H1 (cell line): ENCODE results near the gene TOR1AIP1. TPM values are rescaled to one million over a fixed set of nuclear protein-coding genes. Genes with fewer than 3 reads are reported as not detected.

Experiments used
- CTCF ChIA-PET: fragments of 300-600 bp; sonication (Branson Sonifier 250); formaldehyde crosslinking; loops from one replicate; lab custom pipeline; 2021; ENCODE audit not compliant: partially characterized antibody; lab: Charles Lee
- POLR2A ChIA-PET: fragments of 300-600 bp; sonication (Branson Sonifier 250); formaldehyde crosslinking; loops from one replicate; lab custom pipeline; 2021; ENCODE audit warnings: inconsistent platforms; ENCODE audit not compliant: partially characterized antibody; lab: Charles Lee
- DNase-seq, 2 experiments: peaks; one replicate each; pipeline versions ENCODE4 v3.0.0 to v3.0.0-alpha.2; 2010 to 2022; ENCODE audit warnings: low spot score in 2 of 2, low read depth in 1 of 2, mixed read lengths in 1 of 2
- FAIRE-seq: peaks from 2 replicates; lab custom pipeline; 2011; peaks lifted over from hg19 to GRCh38; lab: Jason Lieb, UNC
- H2AFZ ChIP-seq: 2 replicates; pipeline ENCODE4 v1.8.1; 2012; ENCODE audit warnings: low read length, inconsistent platforms
- H2AK5ac ChIP-seq: 2 replicates; pipeline ENCODE4 v1.6.1; 2013; ENCODE audit warnings: low read depth, low read length
- H2BK120ac ChIP-seq: replicated peaks from 2 replicates; pipeline ENCODE3; 2013; ENCODE audit warnings: low read depth, low read length, inconsistent platforms
- H2BK12ac ChIP-seq: 2 replicates; pipeline ENCODE4 v1.6.1; 2013; ENCODE audit warnings: low read depth, low read length
- H2BK15ac ChIP-seq: 2 replicates; pipeline ENCODE4 v1.6.1; 2013; ENCODE audit warnings: low read length
- H2BK20ac ChIP-seq: 2 replicates; pipeline ENCODE4 v1.6.1; 2013; ENCODE audit warnings: low read length
- H2BK5ac ChIP-seq: 2 replicates; pipeline ENCODE4 v1.6.1; 2013; ENCODE audit warnings: low read depth, low read length
- H3K14ac ChIP-seq: 2 replicates; pipeline ENCODE4 v1.6.1; 2013; ENCODE audit warnings: inconsistent platforms; ENCODE audit not compliant: insufficient read length
- H3K18ac ChIP-seq: 2 replicates; pipeline ENCODE4 v1.6.1; 2013; ENCODE audit warnings: low read length; ENCODE audit errors: extremely low read depth
- H3K23ac ChIP-seq: 2 replicates; pipeline ENCODE4 v1.6.1; 2013; ENCODE audit warnings: inconsistent platforms; ENCODE audit not compliant: insufficient read length
- H3K23me2 ChIP-seq: 2 replicates; pipeline ENCODE4 v1.6.1; 2013; ENCODE audit warnings: low read depth, low read length
- H3K27ac ChIP-seq: 2 replicates; pipeline ENCODE4 v1.6.1; 2011; ENCODE audit warnings: low read depth, low read length, inconsistent platforms
- H3K27me3 ChIP-seq, 4 experiments: replicated peaks in 1 of 4; 1 replicate in 1 of 4; 2 replicates in 3 of 4; pipeline versions ENCODE4 v1.6.1 to v1.8.1; 2011 to 2013; ENCODE audit warnings: low read length in 3 of 4, mild to moderate bottlenecking in 3 of 4, inconsistent platforms in 2 of 4, mixed read lengths in 2 of 4, moderate library complexity in 1 of 4; ENCODE audit not compliant: control insufficient read depth in 3 of 4, insufficient read depth in 3 of 4; ENCODE audit errors: extremely low read depth in 1 of 4
- H3K36me3 ChIP-seq, 4 experiments: 2 replicates each; pipeline versions ENCODE4 v1.6.1 to v1.8.1; 2011 to 2013; ENCODE audit warnings: mild to moderate bottlenecking in 4 of 4, low read length in 3 of 4, moderate library complexity in 2 of 4, control low read depth in 1 of 4, inconsistent platforms in 1 of 4; ENCODE audit not compliant: insufficient read depth in 4 of 4, control insufficient read depth in 2 of 4
- H3K4ac ChIP-seq: replicated peaks from 2 replicates; pipeline ENCODE3; 2013; ENCODE audit warnings: low read length, low read depth, mixed read lengths, inconsistent platforms; ENCODE audit not compliant: insufficient read length
- H3K4me1 ChIP-seq, 4 experiments: replicated peaks in 1 of 4; 1 replicate in 1 of 4; 2 replicates in 3 of 4; pipeline versions ENCODE4 v1.6.1 to v1.8.1; 2011 to 2013; ENCODE audit warnings: low read length in 3 of 4, inconsistent platforms in 2 of 4, mixed read lengths in 1 of 4; ENCODE audit not compliant: insufficient read depth in 4 of 4, control insufficient read depth in 3 of 4
- H3K4me2 ChIP-seq, 2 experiments: 2 replicates each; pipeline versions ENCODE4 v1.6.1 to v1.8.1; 2011 to 2013; ENCODE audit warnings: low read depth in 2 of 2, low read length in 2 of 2, control low read depth in 1 of 2, inconsistent platforms in 1 of 2, mild to moderate bottlenecking in 1 of 2; ENCODE audit not compliant: insufficient read depth in 1 of 2
- H3K4me3 ChIP-seq, 4 experiments: fragments of 200-600, 300-600 bp in 1 of 4; sonication (generic), shearing (Covaris generic), sonication (Bioruptor Twin) in 1 of 4; 2 replicates each; pipeline versions ENCODE4 v1.5.1 to v1.8.1; 2011 to 2016; ENCODE audit warnings: low read length in 4 of 4, low read depth in 3 of 4, control low read depth in 2 of 4, inconsistent platforms in 2 of 4, mild to moderate bottlenecking in 2 of 4, mixed read lengths in 1 of 4, moderate library complexity in 1 of 4; ENCODE audit not compliant: insufficient read depth in 2 of 4; ENCODE audit errors: extremely low read depth in 1 of 4
- H3K56ac ChIP-seq: replicated peaks from 2 replicates; pipeline ENCODE3; 2013; ENCODE audit warnings: low read depth, mild to moderate bottlenecking, mixed read lengths, low read length, inconsistent platforms; ENCODE audit not compliant: insufficient read length
- H3K79me1 ChIP-seq: 2 replicates; pipeline ENCODE4 v1.6.1; 2013; ENCODE audit warnings: low read depth, low read length, control low read depth
- H3K79me2 ChIP-seq, 2 experiments: 2 replicates each; pipeline versions ENCODE4 v1.6.1 to v1.8.1; 2012 to 2013; ENCODE audit warnings: low read length in 2 of 2, mild to moderate bottlenecking in 2 of 2, inconsistent platforms in 1 of 2; ENCODE audit not compliant: insufficient read depth in 2 of 2, control insufficient read depth in 1 of 2
- H3K9ac ChIP-seq, 4 experiments: replicated peaks in 1 of 4; 1 replicate in 1 of 4; 2 replicates in 3 of 4; pipeline versions ENCODE4 v1.6.1 to v1.8.1; 2011 to 2013; ENCODE audit warnings: low read depth in 3 of 4, low read length in 3 of 4, control low read depth in 2 of 4, mild to moderate bottlenecking in 2 of 4, moderate library complexity in 2 of 4, inconsistent platforms in 1 of 4; ENCODE audit errors: extremely low read depth in 1 of 4
- H3K9me3 ChIP-seq, 2 experiments: 2 replicates each; pipeline versions ENCODE4 v1.6.1 to v1.8.1; 2012 to 2013; ENCODE audit warnings: mild to moderate bottlenecking in 2 of 2, moderate library complexity in 2 of 2, control low read depth in 1 of 2, inconsistent platforms in 1 of 2, low read depth in 1 of 2, low read length in 1 of 2, mixed read lengths in 1 of 2; ENCODE audit not compliant: insufficient read depth in 2 of 2
- H4K20me1 ChIP-seq, 2 experiments: replicated peaks in 1 of 2; 2 replicates each; pipeline versions ENCODE3 to v1.8.1; 2011 to 2013; ENCODE audit warnings: inconsistent platforms in 2 of 2, low read length in 2 of 2, mild to moderate bottlenecking in 1 of 2; ENCODE audit not compliant: insufficient read depth in 2 of 2, control insufficient read depth in 1 of 2
- H4K5ac ChIP-seq: 2 replicates; pipeline ENCODE4 v1.6.1; 2013; ENCODE audit warnings: low read length, low read depth, mixed read lengths, inconsistent platforms; ENCODE audit not compliant: insufficient read length
- H4K8ac ChIP-seq: 2 replicates; pipeline ENCODE4 v1.8.0; 2013; ENCODE audit warnings: mild to moderate bottlenecking, moderate library complexity, low read length, inconsistent platforms; ENCODE audit not compliant: insufficient read depth; ENCODE audit errors: extremely low read depth
- H4K91ac ChIP-seq: replicated peaks from 2 replicates; pipeline ENCODE3; 2013; ENCODE audit warnings: low read length, mixed read lengths, inconsistent platforms; ENCODE audit not compliant: insufficient read length
- CBX8 ChIP-seq: fragments of 300-800, 300-1000 bp; sonication (generic); IDR thresholded peaks from 2 replicates; pipeline ENCODE4 v1.7.1; 2016; ENCODE audit warnings: low read depth, low read length, borderline replicate concordance
- EP300 ChIP-seq, 2 experiments: IDR thresholded peaks; 1 replicate in 1 of 2; 2 replicates in 1 of 2; pipeline ENCODE4 v1.6.1; 2011 to 2012; ENCODE audit warnings: low read depth in 2 of 2, low read length in 2 of 2, mild to moderate bottlenecking in 2 of 2, borderline replicate concordance in 1 of 2, inconsistent platforms in 1 of 2, moderate library complexity in 1 of 2
- FOSL1 ChIP-seq: IDR thresholded peaks from 2 replicates; pipeline ENCODE4 v1.6.1; 2011; ENCODE audit warnings: mild to moderate bottlenecking, low read depth, low read length, moderate library complexity; ENCODE audit not compliant: insufficient read depth
- HDAC6 ChIP-seq: IDR thresholded peaks from one replicate; pipeline ENCODE4 v1.7.1; 2012; ENCODE audit warnings: low read depth, mild to moderate bottlenecking, inconsistent platforms, low read length, moderate library complexity
- JUND ChIP-seq: IDR thresholded peaks from 2 replicates; pipeline ENCODE4 v1.6.1; 2011; ENCODE audit warnings: mild to moderate bottlenecking, improper control_type of control experiment, low read length
- NANOG ChIP-seq: IDR thresholded peaks from 2 replicates; pipeline ENCODE4 v1.6.1; 2011; ENCODE audit warnings: low read length, low read depth, mild to moderate bottlenecking, inconsistent platforms; ENCODE audit not compliant: insufficient read depth, poor library complexity, severe bottlenecking
- NRF1 ChIP-seq: IDR thresholded peaks from 2 replicates; pipeline ENCODE4 v1.6.1; 2011; ENCODE audit warnings: mild to moderate bottlenecking, low read depth, low read length, improper control_type of control experiment
- POLR2AphosphoS5 ChIP-seq: IDR thresholded peaks from 2 replicates; pipeline ENCODE4 v1.6.1; 2011; ENCODE audit warnings: low read depth, low read length
- POU5F1 ChIP-seq: IDR thresholded peaks from 2 replicates; pipeline ENCODE4 v1.6.1; 2011; ENCODE audit warnings: low read depth, mild to moderate bottlenecking, low read length, moderate library complexity
- RNF2 ChIP-seq: fragments of 200-900, 300-1000 bp; sonication (generic); IDR thresholded peaks from 2 replicates; pipeline ENCODE4 v1.7.1; 2016; ENCODE audit warnings: borderline replicate concordance, low read depth, mild to moderate bottlenecking, antibody characterized with exemption, low read length; ENCODE audit not compliant: poor library complexity, severe bottlenecking; ENCODE audit errors: missing control alignments
- RXRA ChIP-seq: IDR thresholded peaks from 2 replicates; pipeline ENCODE4 v1.6.1; 2011; ENCODE audit warnings: low read depth, mild to moderate bottlenecking, low read length, moderate library complexity; ENCODE audit not compliant: insufficient read depth
- SIX5 ChIP-seq: IDR thresholded peaks from 2 replicates; pipeline ENCODE4 v1.6.1; 2011; ENCODE audit warnings: mild to moderate bottlenecking, low read depth, low read length
- SUZ12 ChIP-seq: fragments of 200-600 bp; sonication (generic); IDR thresholded peaks from 2 replicates; pipeline ENCODE4 v1.6.1; 2012; ENCODE audit warnings: mild to moderate bottlenecking, inconsistent platforms, low read length, moderate library complexity, mixed read lengths
- YY1 ChIP-seq: IDR thresholded peaks from 2 replicates; pipeline ENCODE4 v1.6.1; 2011; ENCODE audit warnings: low read depth, mild to moderate bottlenecking, low read length
- WGBS, 2 experiments: shearing (Covaris generic) in 1 of 2; methylation state at CpG; one replicate each; pipeline versions ENCODE4 v1.1.6 to v1.1.7; 2013 to 2015; ENCODE audit warnings: low lambda C conversion rate in 2 of 2, mixed read lengths in 2 of 2, inconsistent platforms in 1 of 2, low coverage in 1 of 2, missing lambda C conversion rate in 1 of 2; ENCODE audit not compliant: insufficient replicate concordance in 2 of 2, insufficient coverage in 1 of 2, insufficient read length in 1 of 2; ENCODE audit errors: extremely low coverage in 1 of 2, missing lambda C conversion rate in 1 of 2; 5-methylcytosine and 5-hydroxymethylcytosine counted together
- polyA plus RNA-seq, 7 experiments: library from polyadenylated mRNA; depleted of rRNA in 3 of 7; stranded (reverse) in 5 of 7; unstranded in 2 of 7; fragments of >200 nt in 5 of 7; fragments of 200-250 nt in 2 of 7; gene quantifications; 1 replicate in 5 of 7; 2 replicates in 1 of 7; 4 replicates in 1 of 7; pipeline versions ENCODE4 v1.2.1 to v1.2.3, GENCODE V29; 2011 to 2013; ENCODE audit warnings: missing spikeins in 2 of 7, mixed read lengths in 2 of 7
- total RNA-seq: library from RNA; stranded (reverse); fragmentation: NEBNext Ultra II Directional; extraction: Animal tissue kit (Norgen Biotek cat#: 25700); gene quantifications from 2 replicates; pipeline ENCODE4 v1.2.1, GENCODE V29; 2021

Gene TOR1AIP1
- total and polyA plus RNA-seq, 2 of the 8 experiments (the other 6 are each of a cell fraction or from before 2014, with no cell fraction given), result 5.7 to 22.8 TPM

GRCh38 chr1:179860652-179861051 lies 21.4 kb upstream of the TOR1AIP1 start:
- Histone ChIP-seq H3K79me1 (no peaks in the 10 kb centered on the region; the same call in 1 of the 2 replicates), H3K9ac (no peak overlapping the region), H4K91ac (no peak overlapping the region), H3K18ac (no peak overlapping the region), H4K20me1 (peaks cover 0 to 1% of the 10 kb centered on the region in 2 experiments), H3K9me3 (no peaks in the 10 kb centered on the region), H3K36me3 (peaks cover 2 to 36% (median 16%) of the 10 kb centered on the region in 4 experiments), H3K27me3 (no peaks in the 10 kb centered on the region), H3K14ac (no peak overlapping the region), H2BK20ac (no peak overlapping the region), H2BK15ac (no peak overlapping the region), H4K8ac (no peak overlapping the region), H3K23me2 (no peaks in the 10 kb centered on the region), H3K4ac (no peak overlapping the region), H2BK120ac (no peak overlapping the region), H3K27ac (no peak overlapping the region), H2AK5ac (no peak overlapping the region), H2BK5ac (no peak overlapping the region), H2BK12ac (no peak overlapping the region), H3K79me2 (no peaks in the 10 kb centered on the region), H4K5ac (no peak overlapping the region), H3K4me1 (no peaks in the 10 kb centered on the region), H2AFZ (no peak overlapping the region), H3K23ac (no peak overlapping the region), H3K4me2 (no peak overlapping the region), H3K56ac (no peak overlapping the region), H3K4me3 (no peak overlapping the region)
- DNase-seq (no peak), FAIRE-seq (no peak)
- WGBS, 2 experiments, result 96% methylated on average over 3 of the region's 3 CpGs; no CpG with 5 or more reads in 1 of the 2 experiments
- ChIA-PET CTCF (no interaction called here), POLR2A (no interaction called here)
- TF ChIP-seq FOSL1 (no peak), SIX5 (no peak), JUND (no peak), POLR2AphosphoS5 (no peak), YY1 (no peak), RNF2 (no peak), HDAC6 (no peak), NANOG (no peak), NRF1 (no peak), RXRA (no peak), SUZ12 (no peak), POU5F1 (no peak), CBX8 (no peak), EP300 (IDR thresholded peaks at IDR 0.05; ENCODE audit: borderline replicate concordance in 1 of 2, low read depth in 2 of 2, low read length in 2 of 2) (no peak)
